ENCODE data around the gene BLACAT1. TPM values are rescaled to one million over a fixed set of nuclear protein-coding genes. Genes with fewer than 3 reads are reported as not detected.

BLACAT1 gene
- total RNA-seq, 1 donor from 2014 or later = 0.84 TPM

- DNase-seq (no peak), ATAC-seq (no peak)
- Histone ChIP-seq H3K27ac (no peak overlapping the region), H3K4me1 (peaks cover 6% of the 10 kb centered on the region), H3K27me3 (peaks cover 58% of the 10 kb centered on the region), H3K36me3 (no peaks in the 10 kb centered on the region), H3K9me3 (no peaks in the 10 kb centered on the region), H3K4me3 (no peak overlapping the region)
- intact Hi-C loops (cut with DNase I) = no loop called here
- no peak for TF ChIP-seq CTCF (IDR thresholded peaks at IDR 0.05)
Observed at GRCh38 chr1:205451202-205451601, 4.6 kb downstream of the BLACAT1 start.

- no peak for ATAC-seq
- peaks cover 50% of the 10 kb centered on the region for H3K27me3 ChIP-seq
- no peaks in the 10 kb centered on the region for H3K9me3 ChIP-seq
- no peak overlapping the region for H3K4me3 ChIP-seq
- no peak for TF ChIP-seq CTCF (IDR thresholded peaks at IDR 0.05)
- no peaks in the 10 kb centered on the region for H3K36me3 ChIP-seq
- peaks cover under 1% of the 10 kb centered on the region for H3K4me1 ChIP-seq
- H3K27ac ChIP-seq = no peak overlapping the region
- DNase-seq = no peak
- intact Hi-C loops (cut with DNase I) = no loop called here
Observed at GRCh38 chr1:205450448-205450847, 5.4 kb downstream of the BLACAT1 start.

- H3K27ac ChIP-seq = peak overlapping the region; percentile 63
- H3K27me3 ChIP-seq = peaks cover 45% of the 10 kb centered on the region
- DNase-seq (peak; percentile 92), ATAC-seq (peak; percentile 91)
- peak overlapping the region; percentile 36 for H3K4me3 ChIP-seq
- no peaks in the 10 kb centered on the region for H3K9me3 ChIP-seq
- TF ChIP-seq CTCF (IDR thresholded peaks at IDR 0.05) = no peak
- H3K4me1 ChIP-seq = peaks cover 6% of the 10 kb centered on the region
- H3K36me3 ChIP-seq = no peaks in the 10 kb centered on the region
- intact Hi-C loops (cut with DNase I) = no loop called here
Observed at GRCh38 chr1:205449750-205450443, 5.9 kb downstream of the BLACAT1 start.

- intact Hi-C loops (cut with DNase I) = no loop called here
- Histone ChIP-seq H3K27me3 (peaks cover 39% of the 10 kb centered on the region), H3K36me3 (no peaks in the 10 kb centered on the region), H3K4me3 (peak overlapping the region; percentile 36), H3K9me3 (no peaks in the 10 kb centered on the region), H3K4me1 (peaks cover 6% of the 10 kb centered on the region), H3K27ac (peak overlapping the region; percentile 63)
- DNase-seq = no peak
- no peak for TF ChIP-seq CTCF (IDR thresholded peaks at IDR 0.05)
- peak; percentile 3 for ATAC-seq
Observed at GRCh38 chr1:205449254-205449749, 6.5 kb downstream of the BLACAT1 start.

GRCh38 chr1:205448540-205449253 lies 7.1 kb downstream of the BLACAT1 start:
- peaks cover 34% of the 10 kb centered on the region for H3K27me3 ChIP-seq
- H3K4me1 ChIP-seq = peaks cover 6% of the 10 kb centered on the region
- ATAC-seq (peak; percentile 11), DNase-seq (no peak)
- H3K36me3 ChIP-seq = no peaks in the 10 kb centered on the region
- H3K9me3 ChIP-seq = no peaks in the 10 kb centered on the region
- H3K27ac ChIP-seq = peak overlapping the region; percentile 63
- no peak for TF ChIP-seq CTCF (IDR thresholded peaks at IDR 0.05)
- peak overlapping the region; percentile 36 for H3K4me3 ChIP-seq
- intact Hi-C loops (cut with DNase I) = no loop called here
